Suppressor macrophage (primary cell): Measurements from ENCODE around the gene RGS14.
A peak's percentile ranks its signal among the peaks of the same experiment; 100 is the strongest.
"Not testable (repeated sequence)": the region's sequence is repeated elsewhere in the genome, so short reads cannot be mapped to it uniquely, and the experiment has no call there.

Experiments
- DNase-seq, 4 experiments: peaks; one replicate each; pipeline ENCODE4 v3.0.0-alpha.2; 2020 to 2022

RGS14 gene

DNA sequence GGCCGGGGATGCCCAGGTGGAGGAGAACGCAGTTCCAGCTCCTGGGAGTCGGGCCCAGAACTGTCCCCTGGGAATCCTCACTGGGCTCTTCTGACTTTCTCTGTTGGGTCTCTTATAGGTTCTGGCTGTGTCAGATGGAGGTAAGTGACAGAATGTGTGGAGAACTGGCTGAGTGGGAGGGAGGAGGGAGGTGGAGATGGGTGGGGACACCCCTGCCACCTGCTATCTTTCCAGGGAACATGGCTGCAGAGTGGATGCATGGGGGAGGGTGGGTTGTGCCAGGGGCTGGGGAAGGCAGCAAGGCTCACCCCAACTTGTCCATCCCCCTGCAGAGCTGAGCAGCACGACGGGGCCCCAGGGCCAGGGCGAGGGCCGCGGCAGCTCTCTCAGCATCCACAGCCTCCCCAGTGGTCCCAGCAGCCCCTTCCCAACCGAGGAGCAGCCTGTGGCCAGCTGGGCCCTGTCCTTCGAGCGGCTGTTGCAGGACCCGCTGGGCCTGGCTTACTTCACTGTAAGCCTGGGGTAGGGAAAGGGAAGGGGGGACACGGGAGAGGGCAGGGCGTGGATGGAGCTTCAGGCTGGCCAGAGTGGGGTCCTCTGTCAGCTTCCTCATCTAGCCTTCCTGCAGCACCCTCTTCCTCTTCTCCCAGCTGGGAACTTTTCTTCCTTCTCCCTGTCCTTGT is 8.3 kb downstream of the RGS14 start:
- no peak for DNase-seq

GRCh38 chr5:177366528-177367322 is 9.0 kb downstream of the RGS14 start:
- no peak for DNase-seq

DNA sequence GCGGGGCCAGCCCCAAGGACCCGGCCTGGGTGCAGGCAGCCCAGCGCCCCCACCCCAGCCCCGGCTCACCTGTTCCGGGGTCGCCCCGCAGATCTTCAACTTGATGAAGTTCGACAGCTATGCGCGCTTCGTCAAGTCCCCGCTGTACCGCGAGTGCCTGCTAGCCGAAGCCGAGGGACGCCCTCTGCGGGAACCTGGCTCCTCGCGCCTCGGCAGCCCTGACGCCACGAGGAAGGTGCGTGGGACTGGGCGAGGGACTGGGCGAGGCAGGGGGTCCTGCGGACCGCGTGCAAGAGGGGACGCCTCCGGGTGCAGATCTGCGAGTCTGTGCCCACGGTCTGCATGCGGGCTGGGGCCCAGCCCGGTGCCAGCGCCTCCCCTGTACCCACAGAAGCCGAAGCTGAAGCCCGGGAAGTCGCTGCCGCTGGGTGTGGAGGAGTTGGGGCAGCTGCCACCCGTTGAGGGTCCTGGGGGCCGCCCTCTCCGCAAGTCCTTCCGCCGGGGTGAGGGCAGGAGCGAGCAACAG is 9.7 kb downstream of the RGS14 start:
- no peak for DNase-seq

GRCh38 chr5:177367981-177368868 is 10.5 kb downstream of the RGS14 start:
- DNase-seq, result no peak

DNA sequence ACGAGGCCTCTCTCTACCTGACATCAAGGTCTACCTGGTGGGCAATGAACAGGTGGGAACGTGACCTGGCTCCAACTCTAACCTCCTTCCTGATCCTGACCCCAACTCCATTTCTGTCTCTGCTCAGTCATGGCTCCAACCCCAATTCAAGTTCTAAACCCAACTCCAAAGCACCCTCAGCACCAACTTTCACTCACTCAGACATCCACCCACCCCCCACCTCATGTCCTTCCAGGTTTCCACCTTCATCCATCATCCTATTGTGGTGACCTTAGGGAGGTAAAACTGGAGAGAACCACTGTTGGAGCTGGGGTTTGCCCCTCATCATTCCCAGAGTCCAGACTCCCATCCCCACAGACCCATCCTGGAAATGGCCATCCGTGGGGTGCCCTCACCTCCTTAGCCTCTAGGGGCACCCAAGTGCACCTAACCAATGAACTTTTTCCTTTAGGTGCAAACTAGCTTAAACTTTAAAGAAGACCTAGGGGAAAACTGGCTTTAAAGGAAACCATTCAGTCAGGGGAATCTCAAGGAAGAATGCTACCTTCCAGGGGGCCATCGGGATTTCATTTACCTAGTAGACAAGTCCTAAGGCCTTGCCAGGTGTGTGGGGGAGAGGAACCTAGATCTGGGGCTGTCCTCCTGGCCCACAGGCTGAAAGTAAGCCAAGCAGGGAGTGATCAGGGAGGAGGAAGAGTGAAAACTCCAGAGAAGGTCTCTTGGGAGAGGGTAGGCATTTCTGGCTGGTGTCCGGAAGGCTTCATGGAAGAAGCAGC is 11.3 kb downstream of the RGS14 start:
- DNase-seq, result peak in 3 of 4 experiments; percentile 48 to 62 (median 60)

- DNase-seq, result no peak
Measured at GRCh38 chr5:177369645-177370440, 12.1 kb downstream of the RGS14 start.

- DNase-seq, result peak; percentile 60 to 80 (median 74)
Measured at GRCh38 chr5:177370488-177371119, 12.9 kb downstream of the RGS14 start.

GRCh38 chr5:177371120-177372033 is 13.7 kb downstream of the RGS14 start:
- DNase-seq, result no peak

GRCh38 chr5:177372034-177372896 is 14.5 kb downstream of the RGS14 start:
- DNase-seq, result peak in 3 of 4 experiments; percentile 27 to 46 (median 39)

- no peak for DNase-seq
Measured at GRCh38 chr5:177372910-177373309, 15.2 kb downstream of the RGS14 start.

- DNase-seq, result no peak
Measured at GRCh38 chr5:177373806-177374205, 16.1 kb downstream of the RGS14 start.

GRCh38 chr5:177374211-177374610 is 16.5 kb downstream of the RGS14 start:
- DNase-seq, result no peak

- DNase-seq, result not testable (repeated sequence)
Measured at GRCh38 chr5:177375516-177375915, 17.8 kb downstream of the RGS14 start.

- DNase-seq, result no peak
Measured at GRCh38 chr5:177376107-177376506, 18.4 kb downstream of the RGS14 start.

DNA sequence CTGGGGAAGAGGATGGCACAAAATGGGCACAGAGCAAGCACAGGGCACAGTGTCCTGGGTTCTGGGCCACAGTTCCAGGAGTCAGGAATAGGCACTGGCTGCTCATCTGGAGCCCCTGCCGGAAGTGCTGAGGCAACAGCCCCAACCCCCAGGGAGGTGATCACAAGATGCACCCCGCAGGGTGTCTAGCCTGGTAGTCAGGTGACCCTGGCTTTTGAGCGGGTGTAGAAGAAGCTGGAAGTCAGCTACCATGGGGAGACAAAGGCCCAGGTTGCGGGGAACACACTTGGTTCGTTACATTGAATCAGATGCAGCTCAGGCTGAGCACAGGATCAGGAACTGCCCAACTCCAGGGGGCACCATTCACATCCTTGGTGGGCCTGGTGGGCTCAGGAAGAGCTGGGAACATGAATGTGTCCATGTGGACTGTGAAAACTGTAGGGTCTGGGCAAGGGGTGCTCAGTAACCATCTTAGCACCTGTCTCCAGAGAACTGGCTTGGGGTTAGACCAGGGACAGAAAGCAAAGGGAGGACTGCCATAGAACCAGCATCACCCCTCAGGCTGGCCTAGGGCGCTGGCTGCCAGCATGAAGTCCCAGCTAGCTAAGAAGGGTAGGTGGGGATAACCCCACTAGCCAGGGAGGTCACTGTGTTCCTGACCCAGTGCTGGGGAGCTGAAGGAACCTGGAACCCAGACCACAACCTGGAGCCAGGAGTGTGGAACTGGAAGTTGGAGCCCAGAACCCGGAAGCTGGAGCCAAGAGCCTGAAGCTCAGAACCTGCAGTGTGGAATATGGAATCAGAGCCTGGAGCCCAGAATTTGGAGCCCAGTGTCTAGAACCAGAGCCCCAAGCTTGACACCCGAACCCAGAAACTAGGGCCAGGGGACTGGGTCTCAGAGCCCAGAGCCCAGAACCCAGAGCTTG is 20.4 kb downstream of the RGS14 start:
- DNase-seq, result no peak

DNA sequence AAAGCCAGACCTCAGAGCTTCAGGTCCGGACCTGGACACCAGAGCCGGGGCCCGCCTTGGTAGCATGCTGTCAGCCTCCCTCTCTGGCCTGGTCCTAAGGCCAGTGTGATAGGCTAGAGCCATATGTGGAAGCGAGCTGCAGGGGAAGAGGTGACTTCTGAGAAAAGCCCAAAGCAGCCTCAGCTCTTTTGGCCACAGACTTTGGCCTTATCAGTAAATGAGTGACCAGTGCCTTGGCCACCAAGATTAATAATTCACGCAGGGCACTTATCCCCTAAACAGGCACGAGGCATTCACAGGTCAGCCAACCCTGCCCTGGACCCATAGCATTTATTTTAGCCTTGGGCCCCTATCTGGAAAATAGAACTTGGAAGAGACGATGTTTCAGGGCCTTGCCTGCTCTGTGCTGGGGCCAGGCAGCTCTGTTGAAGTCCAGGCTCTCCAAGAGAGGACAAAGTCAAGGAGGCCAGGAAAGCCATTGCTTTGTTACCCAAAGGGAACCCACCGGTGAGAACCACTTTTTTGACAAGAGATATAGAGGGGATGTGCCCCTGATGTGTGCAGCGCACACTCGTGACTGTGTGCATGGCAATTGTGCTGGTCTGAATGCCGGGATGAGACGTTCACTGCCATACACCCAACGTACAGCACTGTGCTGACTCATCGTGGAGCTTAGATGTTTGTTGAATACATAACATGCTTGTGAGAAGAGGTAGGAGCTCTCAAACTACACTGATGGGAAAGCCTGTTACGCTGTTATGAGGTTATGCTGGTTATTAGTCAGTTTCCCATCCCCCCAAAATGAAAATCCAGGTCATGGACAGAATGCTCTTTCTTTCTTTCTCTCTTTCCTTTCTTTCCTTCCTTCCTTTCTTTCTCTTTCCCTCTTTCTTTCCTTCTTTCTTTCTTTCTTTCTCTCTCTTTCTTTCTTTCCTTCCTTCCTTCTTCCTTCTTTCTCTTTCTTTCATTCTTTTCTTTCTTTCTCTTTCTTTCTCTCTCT is 21.5 kb downstream of the RGS14 start:
- DNase-seq, result peak in 3 of 4 experiments; percentile 28 to 40 (median 31)
